Neural progenitor cell (in vitro differentiated cells): ENCODE data around the gene RETNLB.

Source experiments
- EZH2phosphoT487 ChIP-seq: fragments of 200-600 bp; sonication (generic); IDR thresholded peaks from 2 replicates; pipeline ENCODE4 v1.6.1; 2017; ENCODE audit warnings: antibody characterized with exemption
- TF ChIP-seq, protein P1 (sequence below): fragments of 200-600 bp; sonication (generic); IDR thresholded peaks from 2 replicates; pipeline ENCODE4 v1.5.1; 2017; ENCODE audit warnings: antibody characterized with exemption, mild to moderate bottlenecking

DNA sequence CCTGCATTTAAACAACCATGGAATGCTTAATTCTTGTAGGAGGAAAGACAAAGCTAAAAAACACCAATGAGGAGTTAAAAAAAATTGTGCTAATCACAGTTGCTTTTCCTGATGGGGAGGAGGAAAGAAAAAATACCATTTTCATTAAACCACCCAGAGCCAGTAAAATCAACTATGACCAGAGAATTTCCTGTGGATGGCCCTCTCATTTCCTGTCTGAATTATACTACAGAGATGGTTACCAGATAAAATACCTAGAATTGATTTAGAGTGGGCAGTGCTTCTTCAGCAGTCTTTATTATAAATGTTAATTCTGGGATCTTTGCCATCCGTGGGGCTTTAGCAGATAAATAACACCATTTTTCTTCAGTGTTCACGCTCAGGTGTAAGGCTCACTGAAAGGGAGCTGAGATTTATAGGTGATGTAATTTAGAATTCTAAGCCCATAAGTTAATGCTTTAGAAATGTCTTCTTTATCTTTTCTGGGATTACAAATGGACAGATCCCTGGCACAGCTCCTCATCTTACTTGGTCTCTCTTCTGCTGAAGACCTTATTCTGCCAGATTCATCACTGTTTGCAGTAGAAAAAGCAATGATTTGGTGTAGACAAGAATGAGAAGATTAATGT is 37.9 kb downstream of the RETNLB start:
- TF ChIP-seq EZH2phosphoT487: no peak
- TF ChIP-seq, protein P1, sequence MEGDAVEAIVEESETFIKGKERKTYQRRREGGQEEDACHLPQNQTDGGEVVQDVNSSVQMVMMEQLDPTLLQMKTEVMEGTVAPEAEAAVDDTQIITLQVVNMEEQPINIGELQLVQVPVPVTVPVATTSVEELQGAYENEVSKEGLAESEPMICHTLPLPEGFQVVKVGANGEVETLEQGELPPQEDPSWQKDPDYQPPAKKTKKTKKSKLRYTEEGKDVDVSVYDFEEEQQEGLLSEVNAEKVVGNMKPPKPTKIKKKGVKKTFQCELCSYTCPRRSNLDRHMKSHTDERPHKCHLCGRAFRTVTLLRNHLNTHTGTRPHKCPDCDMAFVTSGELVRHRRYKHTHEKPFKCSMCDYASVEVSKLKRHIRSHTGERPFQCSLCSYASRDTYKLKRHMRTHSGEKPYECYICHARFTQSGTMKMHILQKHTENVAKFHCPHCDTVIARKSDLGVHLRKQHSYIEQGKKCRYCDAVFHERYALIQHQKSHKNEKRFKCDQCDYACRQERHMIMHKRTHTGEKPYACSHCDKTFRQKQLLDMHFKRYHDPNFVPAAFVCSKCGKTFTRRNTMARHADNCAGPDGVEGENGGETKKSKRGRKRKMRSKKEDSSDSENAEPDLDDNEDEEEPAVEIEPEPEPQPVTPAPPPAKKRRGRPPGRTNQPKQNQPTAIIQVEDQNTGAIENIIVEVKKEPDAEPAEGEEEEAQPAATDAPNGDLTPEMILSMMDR: no peak
